ENCODE measurements around the gene ADCY4.

GRCh38 chr14:24309538-24310264 is 25.2 kb downstream of the ADCY4 start, which contains the start of gene LTB4R2:
- TF ChIP-seq CTCF (IDR thresholded peaks at IDR 0.05): no peak
- TF ChIP-seq POLR2A (IDR thresholded peaks at IDR 0.05): no peak
